Measurements from ENCODE around the gene FSTL4.

FSTL4 gene

GRCh38 chr5:133336969-133337410, 275.4 kb downstream of the FSTL4 start:
- DNase-seq (ENCODE audit: insufficient read length, low spot score) (no peak), FAIRE-seq (no peak)
- no peak for TF ChIP-seq CTCF (IDR thresholded peaks at IDR 0.05; ENCODE audit: insufficient read depth, missing control alignments)

GRCh38 chr5:133336121-133336968, 276.0 kb downstream of the FSTL4 start:
- no peak for FAIRE-seq
- TF ChIP-seq CTCF (IDR thresholded peaks at IDR 0.05; ENCODE audit: insufficient read depth, missing control alignments) = no peak
- DNase-seq (ENCODE audit: insufficient read length, low spot score) = no peak

GRCh38 chr5:133334796-133335639, 277.3 kb downstream of the FSTL4 start:
- DNase-seq (ENCODE audit: insufficient read length, low spot score) = no peak
- no peak for TF ChIP-seq CTCF (IDR thresholded peaks at IDR 0.05; ENCODE audit: insufficient read depth, missing control alignments)
- FAIRE-seq = no peak

GRCh38 chr5:133333326-133334150, 278.8 kb downstream of the FSTL4 start:
- no peak for TF ChIP-seq CTCF (IDR thresholded peaks at IDR 0.05; ENCODE audit: insufficient read depth, missing control alignments)
- no peak for DNase-seq (ENCODE audit: insufficient read length, low spot score)
- no peak for FAIRE-seq

- FAIRE-seq (no peak), DNase-seq (ENCODE audit: insufficient read length, low spot score) (no peak)
- no peak for TF ChIP-seq CTCF (IDR thresholded peaks at IDR 0.05; ENCODE audit: insufficient read depth, missing control alignments)
Observed at GRCh38 chr5:133332439-133333024, 279.8 kb downstream of the FSTL4 start.

GRCh38 chr5:133331941-133332340, 280.4 kb downstream of the FSTL4 start:
- FAIRE-seq (no peak), DNase-seq (ENCODE audit: insufficient read length, low spot score) (no peak)
- no peak for TF ChIP-seq CTCF (IDR thresholded peaks at IDR 0.05; ENCODE audit: insufficient read depth, missing control alignments)

Data from D721Med (cell line).